Panc1 (cell line): ENCODE data around the gene CAPN11.

ENCODE experiments used
- CTCF ChIP-seq: fragments of 450-650 bp; IDR thresholded peaks from 2 replicates; pipeline ENCODE4 v1.5.1; 2017; ENCODE audit warnings: mild to moderate bottlenecking
- POLR2AphosphoS5 ChIP-seq: IDR thresholded peaks from 2 replicates; pipeline ENCODE4 v1.6.1; 2012; ENCODE audit warnings: mild to moderate bottlenecking, low read depth, low read length, moderate library complexity
- REST ChIP-seq, 2 experiments: IDR thresholded peaks; 2 replicates each; pipeline ENCODE4 v1.6.1; 2011 to 2012; ENCODE audit warnings: low read depth in 2 of 2, control low read depth in 1 of 2, low read length in 1 of 2, mild to moderate bottlenecking in 1 of 2, moderate library complexity in 1 of 2; ENCODE audit not compliant: insufficient read depth in 1 of 2
- SIN3A ChIP-seq: IDR thresholded peaks from 2 replicates; pipeline ENCODE4 v1.6.1; 2012; ENCODE audit warnings: low read depth, mild to moderate bottlenecking, low read length, moderate library complexity, borderline replicate concordance; ENCODE audit not compliant: insufficient read depth
- TCF7L2 ChIP-seq: IDR thresholded peaks from 2 replicates; pipeline ENCODE4 v1.6.1; 2011; ENCODE audit warnings: mild to moderate bottlenecking, low read depth, low read length, inconsistent platforms

GRCh38 chr6:44176762-44177509, 18.3 kb downstream of the CAPN11 start:
- TF ChIP-seq CTCF (no peak), REST (IDR thresholded peaks at IDR 0.05; ENCODE audit: insufficient read depth in 1 of 2, low read depth in 2 of 2, low read length in 1 of 2) (no peak), POLR2AphosphoS5 (no peak), SIN3A (no peak), TCF7L2 (no peak)
